NB4 (cell line): ENCODE measurements around the gene MAB21L3.

Experiments used
- CTCF ChIP-seq: IDR thresholded peaks from one replicate; pipeline ENCODE4 v1.5.1; 2012; ENCODE audit warnings: low read depth, low read length
- MAX ChIP-seq: IDR thresholded peaks from 2 replicates; pipeline ENCODE4 v1.6.1; 2011; ENCODE audit warnings: low read depth, low read length
- POLR2A ChIP-seq: IDR thresholded peaks from 2 replicates; pipeline ENCODE4 v1.6.1; 2011; ENCODE audit warnings: mild to moderate bottlenecking; ENCODE audit not compliant: insufficient read length; ENCODE audit errors: extremely low read depth

- no peak for TF ChIP-seq CTCF
- no peak for TF ChIP-seq MAX
- no peak for TF ChIP-seq POLR2A
Measured at GRCh38 chr1:116130356-116130755, 19.2 kb downstream of the MAB21L3 start.
